ENCODE measurements around the gene SPATA33.
A peak's percentile ranks its signal among the peaks of the same experiment; 100 is the strongest.

Gene SPATA33

DNA sequence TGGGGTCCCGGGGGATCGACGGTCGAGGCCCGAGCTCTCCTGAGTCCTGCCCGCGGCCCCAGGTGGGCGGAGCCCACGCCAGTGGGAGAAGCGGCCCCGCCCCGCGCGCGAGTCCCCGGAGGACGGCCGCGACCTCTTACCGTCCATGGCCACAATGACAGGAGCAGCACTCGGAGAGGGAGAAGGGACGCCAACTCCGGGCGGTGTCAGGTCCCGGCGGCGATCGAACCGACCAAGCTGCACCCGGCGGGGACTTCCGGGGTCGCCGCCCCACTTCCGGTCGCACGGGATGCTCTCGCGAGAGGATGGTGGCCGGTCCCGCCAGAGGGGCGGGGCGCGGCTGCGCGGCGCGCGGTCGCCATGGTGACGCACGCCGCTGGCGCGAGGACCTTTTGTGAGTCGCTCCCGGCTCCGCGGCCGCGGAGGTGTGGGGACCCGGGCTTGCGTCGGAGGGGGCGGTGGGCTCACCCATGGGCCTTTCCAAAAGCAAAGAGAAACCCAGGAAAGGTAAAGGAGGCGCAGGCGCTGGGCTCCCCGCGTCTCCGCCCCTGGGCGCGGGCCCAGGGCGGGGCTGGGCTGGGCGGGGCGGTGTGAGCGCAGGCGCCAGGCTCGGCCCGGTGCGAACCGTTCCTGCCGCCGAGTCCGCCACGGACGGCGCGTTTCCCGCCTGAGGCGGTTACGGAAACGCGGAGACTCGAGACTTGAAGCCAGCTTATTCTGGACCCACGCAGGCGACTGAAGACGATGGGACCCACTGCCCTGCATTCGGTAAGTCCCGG lies at the start of gene SPATA33, which contains the start of gene CHMP1A:
Gene SPATA33, plus strand, starts transcription at position 395 of the 779 bp plus-strand sequence. Its CDS starts 76 bp downstream, at position 471.
Gene CHMP1A, minus strand, starts transcription at position 267 of the 779 bp plus-strand sequence. Its CDS starts 120 bp downstream, at position 147.
- peak; percentile 98 for DNase-seq (ENCODE audit: low spot score)

DNA sequence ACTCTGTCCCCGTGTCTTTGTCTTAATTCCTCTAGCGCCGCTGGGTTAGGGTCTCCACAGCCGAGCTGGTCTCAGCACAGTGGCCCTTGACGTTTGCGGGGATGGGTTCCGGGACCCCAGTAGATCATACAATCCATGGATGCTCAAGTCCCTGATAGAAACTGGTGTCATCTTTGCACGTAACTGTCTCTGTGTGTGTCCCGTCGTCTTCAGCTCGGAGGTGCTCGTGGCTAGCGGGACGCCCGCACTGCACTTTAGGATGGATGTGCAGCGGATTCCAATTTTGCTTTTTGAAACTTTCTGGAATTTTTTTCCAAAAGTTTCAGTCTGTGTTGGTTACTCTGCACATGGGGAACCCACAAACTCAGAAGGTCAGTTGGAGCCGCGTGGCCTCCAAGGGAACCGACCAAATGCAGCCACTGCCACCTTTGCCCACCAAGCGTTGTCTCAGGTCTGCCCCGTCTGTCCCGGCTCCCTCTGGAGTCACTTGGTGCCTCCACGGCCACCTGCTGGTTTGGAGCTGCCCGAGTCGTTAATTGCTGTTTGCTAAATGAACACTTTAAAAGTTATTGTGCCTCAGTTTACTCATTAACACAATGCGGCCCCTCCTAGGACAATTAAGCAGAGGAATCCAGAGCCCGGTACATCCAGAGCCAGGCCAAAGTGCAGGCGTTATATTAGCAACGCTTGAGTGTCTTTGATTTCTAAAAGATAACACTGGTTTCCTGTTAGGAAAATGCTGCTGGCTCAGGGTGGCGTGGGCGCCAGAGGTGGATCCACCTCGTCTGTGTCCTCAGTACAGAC lies 49.5 kb upstream of the SPATA33 start:
- no peak for DNase-seq (ENCODE audit: low spot score)

DNA sequence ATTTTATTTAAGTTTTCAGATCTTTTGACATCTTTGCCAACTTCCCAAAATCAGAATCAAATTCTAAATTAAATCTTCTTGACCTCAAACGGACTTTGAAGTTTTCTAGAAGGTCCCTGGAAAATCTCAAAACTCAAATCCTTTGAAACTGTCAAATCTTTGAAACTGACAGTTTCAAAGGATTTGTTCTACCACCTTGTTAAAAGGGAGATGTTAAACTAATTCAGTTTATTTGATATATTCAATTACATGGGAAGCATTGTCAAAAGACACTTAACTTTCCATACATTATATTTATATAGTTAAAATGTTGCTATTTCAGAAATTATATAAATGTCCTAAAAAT lies 47.6 kb upstream of the SPATA33 start:
- no peak for DNase-seq (ENCODE audit: low spot score)

DNA sequence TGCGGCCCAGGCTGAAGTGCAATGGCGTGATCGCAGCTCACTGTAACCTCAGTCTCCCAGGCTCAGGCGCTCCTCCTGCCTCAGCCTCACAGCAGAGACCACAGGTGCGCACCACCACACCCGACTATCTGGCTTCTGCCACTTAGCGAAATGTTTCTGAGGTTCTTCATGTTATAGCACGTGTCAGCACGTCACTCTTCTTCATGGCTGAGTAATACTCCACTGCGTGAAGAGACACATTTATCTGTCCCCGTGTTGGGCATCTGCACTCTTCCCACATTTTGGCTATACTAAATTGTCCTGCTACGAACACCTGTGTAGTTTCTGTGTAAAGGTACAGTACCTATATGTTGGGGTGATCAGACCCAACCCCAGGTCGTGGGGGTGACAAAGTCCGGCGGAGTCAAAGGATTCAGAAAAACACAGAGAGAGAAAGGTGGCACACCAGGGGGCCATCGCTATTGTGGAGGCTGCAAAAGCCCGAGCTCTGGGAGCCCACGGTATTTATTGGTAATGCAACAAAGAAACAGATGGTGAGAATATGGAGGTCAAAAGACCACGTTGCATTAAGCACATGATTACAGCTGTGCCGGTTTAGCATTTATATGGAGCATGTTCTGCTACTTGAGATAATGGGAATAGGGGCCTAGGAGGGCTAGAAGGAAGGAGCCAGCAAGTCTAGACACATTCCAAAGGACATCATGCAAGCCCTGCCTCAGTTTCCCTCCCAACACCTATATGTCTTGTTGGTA lies 45.0 kb upstream of the SPATA33 start:
- no peak for DNase-seq (ENCODE audit: low spot score)

DNA sequence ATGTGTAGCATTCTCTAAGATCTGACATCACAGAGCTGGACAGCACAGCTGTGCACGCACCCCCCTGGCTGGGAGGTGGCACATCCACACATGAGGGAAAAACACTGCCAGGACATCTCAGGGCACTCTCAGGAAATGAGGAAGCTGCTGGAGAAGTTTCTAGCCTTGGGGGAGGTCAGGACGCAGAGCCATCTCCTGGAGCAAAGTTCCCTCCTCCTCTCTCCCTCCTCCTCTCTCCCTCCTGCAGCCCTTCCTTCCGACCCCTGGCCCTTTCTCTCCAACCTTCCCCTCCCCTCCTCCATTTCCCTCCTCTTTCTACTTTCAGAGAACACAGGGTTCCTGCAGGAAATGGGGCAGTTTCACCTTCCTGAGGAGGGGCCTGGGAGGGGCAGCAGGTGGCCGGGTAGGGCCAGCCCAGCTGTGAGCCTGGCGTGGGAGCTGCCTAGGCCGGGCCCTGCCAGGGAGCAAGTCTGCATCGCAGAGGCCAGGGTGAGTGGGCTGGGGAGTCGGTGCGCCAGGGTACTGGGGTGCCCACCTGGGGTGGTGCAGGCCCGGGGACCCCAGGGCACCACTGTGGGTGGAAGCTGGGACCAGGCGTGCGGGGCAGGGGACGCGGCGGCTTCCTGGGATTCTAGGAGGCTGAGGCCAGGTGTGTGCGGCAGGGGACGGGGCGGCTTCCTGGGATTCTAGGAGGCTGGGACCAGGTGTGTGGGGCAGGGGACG lies 44.2 kb upstream of the SPATA33 start, which contains the start of gene DPEP1:
Gene DPEP1, plus strand, starts transcription at position 412 of the 723 bp plus-strand sequence. CDS start 16,769 bp downstream, outside the sequence.
- DNase-seq (ENCODE audit: low spot score), result no peak

DNA sequence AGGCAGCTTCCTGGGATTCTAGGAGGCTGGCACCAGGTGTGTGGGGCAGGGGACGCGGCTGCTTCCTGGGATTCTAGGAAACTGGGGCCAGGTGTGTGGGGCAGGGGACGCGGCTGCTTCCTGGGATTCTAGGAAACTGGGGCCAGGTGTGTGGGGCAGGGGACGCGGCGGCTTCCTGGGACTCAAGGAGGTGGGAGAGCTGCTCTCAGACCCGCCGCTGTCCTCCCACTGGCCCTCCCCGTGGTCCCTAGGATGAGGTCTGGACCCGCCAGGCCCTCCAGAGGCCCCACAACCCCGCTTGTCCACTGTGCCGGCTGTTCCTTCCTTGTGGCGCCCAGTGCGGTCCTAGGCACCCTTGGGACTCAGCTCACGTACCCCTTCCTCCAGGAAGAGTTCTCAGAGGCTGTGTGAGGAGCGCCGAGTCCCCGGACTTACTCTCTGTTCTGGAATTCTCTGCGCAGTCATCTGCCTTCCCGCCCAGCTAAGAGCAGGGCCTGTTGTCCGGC lies 43.6 kb upstream of the SPATA33 start:
- no peak for DNase-seq (ENCODE audit: low spot score)

DNA sequence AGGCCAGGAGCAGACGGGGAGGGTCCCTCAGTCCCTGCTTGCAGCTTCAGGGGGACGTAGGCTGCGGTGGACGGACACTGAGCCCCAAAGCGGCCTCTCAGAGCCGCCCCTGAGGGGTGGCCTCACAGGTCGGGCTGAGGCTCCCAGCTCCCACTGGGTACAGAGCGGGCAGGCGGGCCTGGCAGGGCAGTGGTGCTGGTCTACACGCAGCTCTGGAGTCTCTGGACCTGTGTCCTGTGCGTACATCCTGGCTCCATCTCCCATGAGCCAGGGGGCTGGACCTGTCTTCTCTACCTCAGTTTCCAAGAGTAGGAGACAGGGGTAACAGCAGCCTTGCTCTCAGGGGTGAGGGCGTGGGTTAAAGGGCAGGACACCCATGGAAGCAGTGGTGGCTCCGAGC lies 42.5 kb upstream of the SPATA33 start:
- no peak for DNase-seq (ENCODE audit: low spot score)

DNA sequence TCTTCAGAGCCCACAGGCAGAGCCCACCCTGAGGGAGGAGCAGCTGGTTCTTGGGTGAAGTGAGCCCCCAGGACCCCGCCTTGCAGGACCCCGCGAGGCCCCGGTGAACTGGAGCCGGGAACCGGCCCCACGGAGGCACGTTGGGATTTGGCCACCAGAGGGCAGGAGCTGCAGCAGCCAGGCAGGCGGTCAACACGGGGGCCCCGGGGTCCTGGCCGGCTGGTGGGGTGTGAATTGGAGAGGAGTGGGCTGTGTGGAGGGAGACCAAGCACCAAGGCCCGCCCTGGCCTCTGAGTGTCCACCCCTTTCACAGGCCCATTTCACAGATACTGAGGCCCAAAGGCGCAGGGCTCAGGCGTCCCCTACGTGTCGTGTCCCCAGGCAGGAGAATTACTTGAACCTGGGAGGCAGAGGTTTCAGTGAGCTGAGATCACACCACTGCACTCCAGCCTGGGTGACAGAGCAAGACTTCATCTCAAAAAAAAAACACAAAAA lies 42.0 kb upstream of the SPATA33 start:
- peak; percentile 26 for DNase-seq (ENCODE audit: low spot score)

DNA sequence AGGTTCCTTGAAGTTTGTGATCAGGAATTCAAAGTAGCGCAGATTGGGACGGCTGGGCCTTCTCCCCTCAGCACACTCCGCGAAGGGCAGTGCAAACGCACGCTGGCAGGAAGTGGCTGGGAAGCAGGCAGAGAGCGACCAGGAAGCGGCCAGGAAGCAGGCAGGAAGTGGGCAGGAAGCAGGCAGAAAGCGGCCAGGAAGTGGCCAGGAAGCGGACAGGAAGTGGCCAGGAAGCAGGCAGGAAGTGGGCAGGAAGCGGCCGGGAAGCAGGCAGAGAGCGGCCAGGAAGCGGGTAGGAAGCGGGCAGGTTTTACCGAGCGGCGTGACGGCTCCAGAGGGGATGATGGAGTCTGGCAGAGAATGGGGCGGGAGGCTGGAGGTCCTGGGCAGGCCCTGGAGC lies 41.0 kb upstream of the SPATA33 start:
- DNase-seq (ENCODE audit: low spot score), result no peak

DNA sequence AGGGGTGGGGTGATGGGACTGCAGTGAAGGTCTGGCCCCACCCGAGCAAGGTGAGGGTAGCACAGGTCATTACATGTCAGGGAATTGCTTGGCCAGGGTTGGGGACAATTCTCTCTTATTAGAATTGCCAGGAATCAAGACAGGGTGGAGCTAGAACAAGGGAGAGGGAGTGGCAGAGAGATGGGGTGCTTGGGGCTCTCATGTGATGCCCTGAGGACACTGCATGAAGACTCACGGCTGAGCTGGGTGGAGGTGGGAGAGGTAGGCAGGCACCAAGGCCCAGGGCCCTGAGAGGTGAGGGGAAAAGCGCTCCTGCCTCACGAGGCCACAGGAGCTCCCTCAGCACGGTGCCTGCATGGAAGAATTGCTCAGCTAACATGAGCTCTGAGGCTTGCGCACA lies 40.6 kb upstream of the SPATA33 start:
- no peak for DNase-seq (ENCODE audit: low spot score)

DNA sequence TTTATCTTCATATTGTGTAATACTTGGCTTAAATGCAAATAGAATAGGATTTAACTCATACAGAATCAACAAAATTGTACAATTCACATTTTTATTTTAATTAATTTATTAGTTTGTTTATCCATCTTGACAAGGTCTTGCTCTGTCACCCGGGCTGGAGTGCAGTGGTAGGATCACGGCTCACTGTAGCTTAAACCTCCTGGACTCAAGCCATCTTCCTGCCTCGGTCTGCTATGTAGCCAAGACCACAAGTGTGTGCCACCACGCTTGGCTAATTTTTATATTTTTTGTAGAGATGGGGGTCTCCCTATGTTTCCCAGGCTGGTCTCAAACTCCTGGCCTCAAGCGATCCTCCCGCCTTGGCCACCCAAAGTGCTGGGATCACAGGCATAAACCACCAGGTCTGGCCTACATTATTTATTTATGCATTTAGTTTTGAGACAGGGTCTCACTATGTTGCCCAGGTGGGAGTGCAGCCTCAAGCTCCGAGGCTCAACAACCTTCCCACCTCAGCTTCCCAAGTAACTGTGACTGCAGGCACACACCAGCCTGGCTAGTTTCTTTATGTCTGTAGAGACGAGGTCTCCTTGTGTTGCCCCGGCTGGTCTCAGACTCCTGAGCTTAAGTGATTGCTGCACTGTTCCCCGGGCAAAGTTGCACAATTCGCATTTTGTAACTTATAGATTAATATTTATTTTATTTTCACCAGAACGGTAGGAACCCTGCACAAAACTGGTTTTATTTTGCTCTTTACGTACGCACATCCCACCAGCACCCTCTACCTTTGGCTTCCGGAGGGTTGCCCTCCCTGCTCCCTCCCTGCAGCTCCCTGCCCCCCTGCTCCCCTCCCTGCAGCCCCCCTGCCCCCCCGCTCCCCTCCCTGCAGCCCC lies 39.3 kb upstream of the SPATA33 start:
- no peak for DNase-seq (ENCODE audit: low spot score)

DNA sequence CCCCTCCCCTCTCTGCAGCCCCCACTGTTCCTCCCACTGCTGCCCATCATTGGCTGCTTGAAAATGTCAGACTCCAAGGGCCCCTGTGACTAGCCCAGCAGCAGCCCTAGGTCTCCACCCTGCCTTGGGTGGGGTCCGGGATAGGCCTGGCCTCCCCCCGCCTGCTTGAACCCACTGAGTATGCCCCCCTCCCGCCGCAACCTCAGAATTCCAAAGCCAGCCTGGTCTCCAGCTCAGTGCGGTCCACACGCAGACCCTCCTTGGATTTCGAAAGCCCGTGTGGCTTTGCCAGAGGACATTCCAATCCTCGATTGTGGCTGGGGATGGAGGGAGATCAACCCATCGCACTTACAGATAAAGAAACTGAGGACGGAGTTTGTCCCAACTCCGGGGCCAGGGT lies 37.8 kb upstream of the SPATA33 start:
- DNase-seq (ENCODE audit: low spot score), result peak; percentile 23

DNA sequence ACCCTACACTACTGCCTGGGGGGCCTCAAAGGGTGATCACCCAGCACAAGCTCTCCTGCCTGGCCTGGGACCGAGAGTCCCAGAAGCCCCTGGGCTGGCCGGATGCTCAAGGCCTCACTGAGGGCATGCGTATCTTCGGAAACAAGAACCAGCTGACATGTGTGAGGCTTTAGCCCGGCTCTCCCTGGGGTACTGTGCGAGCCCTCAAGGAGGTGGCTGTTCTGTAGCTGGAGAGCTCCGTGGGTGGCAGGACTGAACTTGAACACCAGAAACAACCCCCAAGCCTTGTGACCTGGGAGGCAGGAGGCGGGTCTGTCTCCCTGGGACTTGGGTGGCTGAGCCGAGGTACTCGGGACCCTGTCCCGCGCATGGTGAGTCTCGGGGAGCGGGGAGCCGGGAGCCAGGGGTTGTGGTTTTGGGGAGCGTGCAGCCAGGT lies 37.2 kb upstream of the SPATA33 start:
- no peak for DNase-seq (ENCODE audit: low spot score)

DNA sequence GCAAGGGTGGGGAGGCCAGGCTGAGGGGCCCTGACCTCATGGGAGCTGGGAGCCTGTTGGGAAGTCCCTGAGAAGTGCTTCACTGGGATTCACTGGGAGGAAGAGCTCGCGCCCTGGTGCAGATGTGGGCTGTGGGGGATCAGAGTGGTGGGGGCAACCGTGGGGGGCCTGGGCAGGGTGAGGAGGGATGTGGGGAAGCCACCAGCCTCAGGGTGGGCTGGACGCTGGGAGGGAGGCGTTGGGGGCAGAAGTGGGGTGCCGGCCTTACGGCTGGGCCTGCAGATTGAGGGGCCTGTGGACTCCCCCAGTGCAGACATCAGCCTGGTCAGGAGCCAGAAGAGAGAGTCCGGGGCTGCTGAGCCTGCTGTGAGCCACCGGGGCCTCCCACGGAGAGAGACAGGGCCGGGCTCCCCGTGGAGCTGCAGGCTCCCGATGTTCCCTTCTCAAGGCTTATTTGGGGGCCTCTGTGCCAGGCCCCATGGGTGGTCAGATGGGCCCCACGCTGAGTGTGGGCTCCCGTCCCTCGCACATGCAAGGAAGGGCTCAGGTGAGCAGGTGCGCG lies 36.4 kb upstream of the SPATA33 start:
- DNase-seq (ENCODE audit: low spot score), result no peak

DNA sequence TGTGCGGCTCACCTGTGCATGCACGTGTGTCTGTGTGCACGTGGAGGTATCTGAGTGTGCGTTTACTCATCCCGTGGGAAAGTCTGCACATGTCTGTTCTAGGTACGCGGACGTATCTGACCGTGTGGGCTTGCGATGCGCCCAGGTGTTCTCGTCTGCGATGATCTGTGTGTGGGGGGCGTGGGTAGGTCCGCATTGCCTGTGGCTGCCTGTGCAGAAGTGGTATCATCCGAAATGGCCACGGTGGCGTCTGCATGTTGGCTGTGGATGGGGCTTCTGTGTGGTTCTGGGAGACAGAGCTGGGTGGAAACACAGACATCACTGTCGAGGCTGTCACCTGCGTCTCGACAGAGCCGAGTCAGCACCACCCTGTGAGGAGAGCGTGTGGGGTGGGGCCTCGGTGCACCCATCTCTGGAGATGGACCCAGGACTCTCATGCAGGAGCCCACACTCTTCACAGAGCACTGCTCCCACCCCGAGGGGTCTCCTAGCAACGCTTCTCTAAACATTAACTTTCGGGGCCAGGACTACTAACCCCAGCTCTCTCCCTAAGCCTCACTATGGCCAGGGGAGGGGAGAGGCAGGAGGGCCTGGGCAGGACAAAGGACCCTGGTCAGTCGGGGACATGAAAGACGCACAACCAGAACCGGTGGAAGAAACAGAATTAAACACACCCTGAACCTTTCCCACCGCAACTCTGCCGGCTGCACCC lies 35.8 kb upstream of the SPATA33 start:
- no peak for DNase-seq (ENCODE audit: low spot score)

DNA sequence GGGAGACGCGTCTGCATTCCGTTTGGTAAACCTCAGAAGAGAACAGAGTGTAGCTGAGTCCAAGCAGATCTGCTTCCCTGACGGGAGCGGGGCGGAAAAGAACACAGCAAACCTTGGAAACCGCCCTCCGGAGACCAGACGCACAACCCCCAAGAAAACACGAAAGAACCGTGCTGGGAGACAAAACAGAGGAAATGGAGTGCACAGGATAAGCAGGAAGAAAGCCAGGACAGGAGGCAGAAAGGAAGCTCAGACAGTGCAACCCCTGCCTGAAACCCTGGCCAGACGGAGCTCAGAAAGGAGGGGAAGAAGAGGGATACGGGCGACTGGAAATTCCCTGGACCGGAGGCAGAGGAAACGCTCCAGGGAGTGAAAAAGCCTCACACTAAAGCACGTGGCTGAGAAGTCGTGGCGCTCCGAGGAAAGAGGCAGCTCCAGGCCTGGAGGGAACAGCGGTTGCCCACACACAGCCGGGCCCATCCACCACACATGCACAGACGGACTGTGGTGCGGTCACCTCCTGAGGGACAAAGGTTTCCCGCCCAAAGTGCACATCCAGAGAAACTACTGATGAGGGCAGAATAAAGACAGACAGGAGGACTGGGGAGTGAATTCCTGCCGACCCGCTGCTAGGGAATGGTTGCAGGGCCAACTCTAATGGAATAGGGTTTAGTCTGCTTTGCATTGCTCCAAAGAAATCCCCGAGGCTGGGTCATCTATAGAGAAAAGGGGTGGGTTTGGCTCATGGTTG lies 34.0 kb upstream of the SPATA33 start:
- DNase-seq (ENCODE audit: low spot score), result peak; percentile 46

DNA sequence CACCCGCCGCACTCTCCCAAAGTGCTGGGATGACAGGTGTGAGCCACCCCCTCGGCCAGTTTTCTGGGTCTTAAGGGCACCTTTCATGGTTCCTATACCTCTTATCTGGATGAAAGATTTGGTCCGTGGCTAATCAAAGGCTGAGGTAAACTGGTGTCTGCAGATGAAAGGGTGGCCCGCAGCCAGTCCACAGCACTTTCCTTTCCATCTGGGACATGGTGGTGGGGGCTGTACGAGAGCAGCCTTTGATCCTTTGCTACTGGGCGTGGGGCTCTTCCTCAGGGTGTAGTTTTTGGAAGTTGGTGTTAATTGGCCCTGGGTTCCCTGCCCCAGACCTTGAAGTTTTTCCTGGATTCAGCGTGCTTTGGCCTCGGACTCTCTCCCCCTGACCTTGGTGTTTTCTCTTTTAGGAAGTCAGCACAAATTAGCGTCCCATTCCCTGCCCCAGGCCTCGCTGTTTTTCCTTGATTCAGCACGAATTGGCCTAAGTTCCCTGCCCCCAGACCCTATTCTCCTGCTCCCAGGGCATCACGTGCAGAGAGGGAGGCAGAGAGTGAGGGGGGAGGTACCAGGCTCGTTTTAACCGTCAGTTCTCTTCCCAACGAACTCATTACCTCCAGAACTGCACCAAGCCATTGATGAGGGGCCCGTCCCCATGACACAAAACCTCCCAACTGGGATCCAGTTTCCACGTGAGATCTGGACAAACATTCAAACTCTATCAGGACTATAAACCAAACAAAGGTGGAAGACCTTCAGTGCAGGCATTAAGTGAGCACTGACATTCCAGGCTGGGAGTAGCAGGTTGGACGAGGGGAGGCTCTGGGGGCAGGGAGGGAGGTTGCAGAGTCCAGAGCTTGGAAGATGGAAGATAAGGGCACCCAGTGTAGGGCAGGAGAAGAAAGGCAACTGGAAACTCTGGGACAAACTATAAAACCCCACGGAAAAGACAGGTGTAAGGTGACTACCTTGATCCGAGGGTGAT lies 32.6 kb upstream of the SPATA33 start:
- DNase-seq (ENCODE audit: low spot score), result no peak

Data from AG08395 (cell line).